CD4-positive, alpha-beta T cell treated with Interferon gamma for 1 hour (primary cell): Measurements from ENCODE around the gene OR52H1.

Source experiments
- DNase-seq: peaks from one replicate; pipeline ENCODE4 v3.0.0-alpha.2; 2020

OR52H1 gene

DNA sequence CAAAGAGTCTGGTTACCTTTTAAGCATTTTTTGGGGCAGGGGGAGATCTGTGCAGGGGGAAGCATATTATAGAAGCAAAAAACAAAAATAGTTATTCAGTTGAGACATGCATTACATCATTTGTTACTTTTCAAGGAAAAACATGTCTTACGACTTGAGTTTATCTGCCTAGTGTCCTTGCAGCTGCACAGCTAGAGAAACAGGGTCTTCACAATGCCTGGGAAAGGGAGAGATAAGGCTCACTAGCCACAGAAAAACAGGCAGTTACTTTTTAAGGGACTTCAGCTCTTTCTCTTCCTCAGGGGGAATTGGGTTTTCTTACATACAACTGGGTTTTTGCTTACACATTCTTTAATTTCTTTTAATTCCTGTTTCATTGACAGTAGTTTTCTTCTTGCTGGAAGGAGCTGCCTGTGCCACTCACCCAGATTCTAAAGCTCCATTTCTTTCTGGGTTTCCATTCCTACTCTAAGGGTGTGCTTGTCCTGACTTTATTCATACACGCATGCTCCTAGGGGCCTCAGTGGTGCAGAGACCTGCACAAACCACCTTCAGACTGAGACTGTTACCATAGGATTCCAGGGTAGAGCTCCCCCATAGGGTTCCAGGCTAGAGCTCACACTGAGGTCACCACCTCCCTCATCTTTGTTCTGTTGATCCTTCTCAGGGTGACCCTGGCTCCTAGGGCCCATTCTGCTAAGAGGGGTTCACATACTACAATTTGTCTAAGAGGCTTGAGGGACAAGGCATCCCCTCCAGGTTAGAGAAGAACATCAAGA is 17.1 kb downstream of the OR52H1 start:
- no peak for DNase-seq

DNA sequence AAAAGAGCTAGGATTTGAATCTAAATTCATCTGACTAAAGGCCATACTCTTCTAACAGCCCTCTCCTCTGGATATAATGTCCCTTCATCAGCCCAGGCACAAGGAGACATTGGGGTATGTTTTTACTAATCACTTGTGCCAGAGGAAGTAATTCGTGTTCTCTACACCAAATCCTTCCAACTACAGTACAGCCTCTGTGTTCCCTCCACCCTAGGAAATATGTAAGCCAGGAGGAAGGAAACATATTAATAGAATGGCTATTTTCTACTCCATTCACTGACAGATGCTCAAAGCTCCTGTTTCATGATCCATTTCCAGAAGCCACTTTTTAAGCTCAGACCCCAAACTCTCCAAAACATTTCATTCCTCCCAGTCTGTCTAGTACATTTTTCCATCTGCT is 19.8 kb downstream of the OR52H1 start:
- DNase-seq, result no peak

DNA sequence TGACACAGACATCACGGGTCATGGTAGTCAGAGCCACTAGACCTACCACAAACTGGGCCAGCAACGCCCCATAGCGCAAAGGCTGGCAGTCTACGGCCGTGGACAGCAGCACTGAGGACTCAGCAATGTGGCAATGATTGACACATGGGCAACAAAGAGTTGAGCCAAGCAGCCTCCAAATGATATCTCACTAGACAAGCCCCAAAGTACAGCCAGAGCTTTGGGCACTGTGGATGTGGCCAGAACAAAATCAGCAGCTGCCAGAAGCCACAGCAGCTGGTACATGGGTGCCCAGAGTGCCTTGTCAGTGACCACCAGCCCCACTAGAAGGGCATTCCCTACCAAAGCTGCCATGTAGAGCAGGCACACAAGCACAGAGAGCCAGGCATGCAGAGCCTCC is 20.6 kb downstream of the OR52H1 start:
- no peak for DNase-seq

DNA sequence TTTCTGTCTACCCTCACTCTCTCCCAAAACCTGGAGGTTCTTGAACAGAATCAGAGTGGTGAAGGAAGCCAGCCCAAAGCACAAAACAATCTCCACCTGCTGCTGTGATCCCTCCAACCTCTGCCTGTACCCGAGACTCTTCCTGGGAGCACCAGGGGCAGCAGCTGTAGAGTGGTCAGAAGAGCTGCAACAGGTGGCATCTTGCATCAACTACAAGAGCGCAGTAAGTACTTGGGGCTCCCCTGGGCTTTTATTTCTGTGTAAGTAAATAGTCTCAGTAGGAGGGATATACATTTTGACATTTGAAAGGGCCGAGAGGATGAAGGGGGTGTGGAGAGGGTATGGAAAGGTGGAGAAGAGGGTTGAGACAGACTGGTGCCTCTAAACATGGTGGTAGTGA is 23.6 kb downstream of the OR52H1 start:
- no peak for DNase-seq

DNA sequence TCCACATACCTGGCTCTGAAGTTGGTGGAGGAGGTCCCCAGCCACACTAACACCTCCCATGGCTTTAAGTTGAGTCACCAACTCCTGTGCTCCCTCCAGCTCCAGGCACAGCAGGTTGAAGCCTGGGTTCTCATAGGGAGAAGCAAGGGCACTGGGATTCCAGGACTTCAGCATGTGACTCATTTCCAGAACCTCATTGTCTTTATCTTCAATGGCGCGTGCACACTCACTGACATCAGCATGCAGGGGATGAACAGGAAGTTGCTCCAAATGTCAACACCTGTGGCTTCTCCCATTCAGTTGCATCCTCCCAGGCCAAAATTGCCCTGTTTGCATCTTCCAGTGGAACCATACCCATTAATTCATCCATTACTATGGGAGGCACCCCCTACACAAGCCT is 26.0 kb downstream of the OR52H1 start:
- DNase-seq, result no peak

DNA sequence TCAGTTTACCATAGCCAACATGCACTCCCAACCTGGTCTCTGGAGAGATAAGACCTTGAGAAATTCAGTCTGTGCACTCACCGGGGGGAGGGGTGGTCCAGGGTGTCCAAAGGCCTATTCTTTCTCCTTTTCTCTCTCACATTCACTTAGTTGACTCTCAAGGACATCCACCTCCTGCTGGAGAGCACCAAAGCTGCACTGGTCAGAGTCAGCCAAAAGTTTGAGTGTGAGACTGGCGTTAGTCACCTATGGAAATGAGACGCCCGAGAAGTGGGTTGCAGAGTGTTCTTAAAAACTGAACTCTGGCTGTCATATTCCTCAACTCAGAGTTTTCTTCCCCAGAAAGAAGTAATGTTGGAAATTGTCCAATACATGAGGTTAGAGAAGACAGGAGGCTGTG is 26.8 kb downstream of the OR52H1 start:
- no peak for DNase-seq

DNA sequence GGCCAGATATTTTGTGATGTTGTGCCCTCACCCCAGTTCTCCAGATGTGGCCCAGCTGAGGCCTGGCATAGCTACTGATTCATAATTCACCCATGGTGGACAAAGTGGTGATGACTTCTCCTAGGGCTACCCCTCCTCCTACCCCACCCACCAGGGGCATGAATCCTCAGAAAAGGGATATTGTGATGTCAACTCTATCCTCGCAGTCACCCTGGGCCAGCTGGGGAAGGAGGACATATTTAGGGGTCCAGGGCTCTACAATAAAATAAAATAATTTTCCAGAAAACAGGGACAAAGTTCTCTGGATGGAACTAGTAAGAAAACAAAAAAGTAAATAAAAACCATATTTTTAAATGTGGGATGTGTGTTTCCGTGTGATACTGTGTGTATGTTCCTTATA is 31.7 kb downstream of the OR52H1 start, which contains the start of gene UBQLNL:
UBQLNL (minus strand) TSS at position 101 of the 400 bp plus-strand sequence. CDS start 258 bp downstream, outside the sequence.
- no peak for DNase-seq

DNA sequence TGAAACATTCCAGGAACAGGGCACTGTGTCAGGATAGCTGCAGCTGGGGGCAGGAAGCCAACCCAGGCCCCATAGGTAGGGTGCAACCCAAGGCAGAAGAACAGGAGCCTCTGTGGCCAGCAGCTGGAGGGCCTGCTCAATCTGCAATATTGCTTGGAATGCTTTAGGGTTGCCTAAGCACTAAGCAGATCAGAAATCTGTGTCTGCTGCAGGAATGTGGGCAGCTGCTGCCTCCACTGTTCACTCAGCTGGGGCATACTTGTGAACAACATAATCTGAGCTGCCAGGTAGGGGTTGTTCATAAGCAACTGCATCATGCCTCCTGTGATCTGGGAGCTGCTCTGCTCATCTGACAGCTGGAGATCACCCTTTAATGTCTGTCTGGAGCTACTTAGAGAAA is 33.5 kb downstream of the OR52H1 start:
- DNase-seq, result no peak

DNA sequence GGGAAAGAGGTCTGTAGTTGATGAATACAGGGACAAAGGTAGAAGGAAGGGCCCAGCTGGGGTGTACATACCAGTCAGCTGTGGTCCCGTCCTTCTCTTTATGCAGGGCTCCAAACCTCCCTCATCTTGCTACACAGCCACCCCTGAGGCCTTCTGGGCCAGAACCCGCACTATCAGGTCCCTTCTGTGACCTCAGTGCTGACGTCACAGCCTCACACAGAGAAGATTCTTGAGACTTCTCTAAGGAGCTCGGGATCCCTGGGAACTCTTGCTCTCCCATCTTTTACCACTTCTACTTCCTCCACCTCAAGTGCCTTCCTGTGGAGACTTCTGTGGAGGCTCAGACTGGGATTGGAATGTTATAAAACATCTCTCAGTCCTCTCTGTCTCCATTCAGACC is 38.5 kb downstream of the OR52H1 start, which contains the start of gene UBQLN3:
UBQLN3 (minus strand) TSS at position 155 of the 400 bp plus-strand sequence. CDS start 399 bp downstream, outside the sequence.
- DNase-seq, result no peak

DNA sequence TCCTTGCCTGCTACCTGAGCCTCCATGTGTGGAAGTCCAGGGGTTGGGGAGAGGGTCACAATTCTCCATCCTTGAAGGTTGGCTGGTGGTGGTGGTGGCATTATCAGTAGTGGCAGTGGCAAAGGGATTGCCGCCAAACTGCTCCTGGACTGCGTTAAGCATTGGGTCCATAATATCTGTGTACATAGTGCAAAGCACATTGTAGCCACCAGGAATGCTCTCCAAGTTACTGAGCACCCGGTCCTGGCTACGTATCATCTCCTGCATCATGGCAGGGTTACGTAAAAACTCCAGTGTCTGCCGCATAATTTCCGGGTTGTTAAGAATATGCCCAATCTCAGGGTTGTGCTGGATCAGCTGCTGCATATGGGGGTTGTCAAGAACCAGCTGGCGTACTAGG is 39.7 kb downstream of the OR52H1 start:
- no peak for DNase-seq

DNA sequence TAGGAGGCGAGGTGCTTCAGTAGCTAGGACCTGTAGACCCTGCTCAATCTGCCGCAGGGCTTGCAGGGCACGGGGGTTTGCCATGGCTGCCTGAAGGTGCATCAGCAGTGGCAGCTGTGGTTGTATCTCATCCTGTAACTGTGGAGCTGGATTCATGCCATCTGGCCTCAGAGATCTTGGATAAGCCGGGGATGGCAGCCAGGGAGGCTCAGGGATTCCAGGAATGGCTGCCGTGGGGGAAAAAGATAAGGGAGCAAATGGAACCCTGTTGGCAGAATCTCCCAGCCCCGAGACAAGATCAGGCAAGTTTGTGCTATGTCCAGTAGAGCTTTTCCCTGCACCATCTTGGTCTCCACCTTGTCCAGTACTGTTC is 40.4 kb downstream of the OR52H1 start:
- no peak for DNase-seq

DNA sequence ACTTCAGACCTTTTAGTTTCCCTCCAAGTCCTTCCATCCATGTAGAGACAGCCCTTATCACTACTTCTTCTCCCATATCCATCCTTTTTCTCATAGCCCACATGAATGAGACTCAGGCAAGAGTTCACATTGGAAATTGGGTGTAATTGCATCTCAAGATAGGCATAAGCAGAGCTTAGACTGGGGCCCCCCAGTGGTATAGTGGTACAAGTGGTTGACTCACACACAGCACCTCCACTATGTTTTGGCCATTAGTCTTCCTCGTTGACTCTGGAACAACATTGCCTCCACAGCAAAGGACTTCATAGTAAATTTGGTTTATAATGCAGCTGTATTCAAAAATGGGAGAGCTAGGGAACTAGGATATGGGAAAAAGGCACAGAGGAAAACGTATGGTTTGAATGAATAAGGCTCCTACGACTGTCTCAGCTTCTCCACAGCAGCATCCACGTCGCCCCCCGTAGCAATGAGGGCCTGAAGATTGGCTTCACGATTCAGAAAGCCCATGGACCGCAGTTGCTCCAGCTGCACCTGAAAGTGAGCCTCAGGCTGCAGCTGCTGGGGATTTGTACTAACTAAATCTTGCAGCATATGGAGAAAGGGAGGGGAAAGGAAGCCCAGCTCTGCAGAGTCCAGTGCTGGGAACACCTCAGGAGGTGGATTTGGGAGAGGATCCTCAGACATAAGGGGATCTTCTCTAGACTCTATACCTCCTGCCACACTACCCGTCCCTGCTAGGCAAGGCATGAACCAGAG is 41.0 kb downstream of the OR52H1 start:
- no peak for DNase-seq

DNA sequence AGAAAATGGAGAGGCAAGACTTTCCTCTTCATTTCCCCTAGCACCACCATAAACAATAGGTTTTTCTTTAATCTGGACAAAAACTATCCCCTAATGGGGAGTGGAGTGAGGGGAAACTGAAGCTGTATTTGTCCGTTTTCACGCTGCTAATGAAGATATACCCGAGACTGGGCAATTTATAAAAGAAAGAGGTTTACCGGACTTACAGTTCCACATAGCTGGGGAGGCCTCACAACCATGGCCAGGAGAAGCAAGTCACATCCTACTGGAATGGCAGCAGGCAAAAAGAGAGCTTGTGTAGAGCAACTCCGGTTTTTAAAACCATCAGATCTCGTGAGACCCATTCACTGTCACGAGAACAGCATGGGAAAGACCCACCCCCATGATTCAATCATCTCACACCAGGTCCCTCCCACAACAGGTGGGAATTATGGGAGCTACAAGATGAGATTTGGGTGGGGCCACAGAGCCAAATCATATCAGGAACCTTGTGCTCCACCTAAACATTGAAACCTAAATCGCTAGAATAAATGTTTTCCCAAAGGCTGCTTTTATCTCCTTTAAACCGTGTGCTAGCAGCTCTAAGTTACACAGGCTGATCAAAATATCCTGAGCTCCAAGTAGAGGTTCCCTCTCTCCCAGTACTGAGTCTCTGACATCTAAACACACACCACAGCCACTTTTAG is 42.8 kb downstream of the OR52H1 start:
- DNase-seq, result no peak

DNA sequence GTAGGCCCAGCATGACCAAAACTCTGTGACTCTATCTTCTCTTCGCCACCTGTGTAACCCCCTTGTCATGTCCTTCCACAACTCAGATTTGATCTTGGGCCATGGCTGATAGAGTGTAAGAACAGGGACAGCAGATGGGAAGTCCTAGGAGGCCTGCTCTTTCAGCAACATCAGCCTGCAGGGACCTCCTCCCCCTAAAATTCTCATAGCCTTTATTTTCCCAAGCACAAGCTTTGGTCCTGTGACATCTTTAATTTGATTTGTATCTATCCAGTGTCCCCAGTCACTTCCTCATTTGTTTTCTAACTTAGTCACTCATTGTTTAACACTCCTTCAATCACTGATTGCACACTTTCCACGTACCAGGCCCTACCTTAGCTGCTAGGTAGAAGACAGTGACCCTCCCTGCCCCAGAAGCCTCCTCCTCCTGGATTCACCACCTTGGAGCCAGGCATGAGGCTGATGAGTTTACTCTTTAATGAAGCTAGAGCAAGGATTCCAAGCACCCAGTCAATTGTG is 43.9 kb downstream of the OR52H1 start:
- DNase-seq, result no peak

DNA sequence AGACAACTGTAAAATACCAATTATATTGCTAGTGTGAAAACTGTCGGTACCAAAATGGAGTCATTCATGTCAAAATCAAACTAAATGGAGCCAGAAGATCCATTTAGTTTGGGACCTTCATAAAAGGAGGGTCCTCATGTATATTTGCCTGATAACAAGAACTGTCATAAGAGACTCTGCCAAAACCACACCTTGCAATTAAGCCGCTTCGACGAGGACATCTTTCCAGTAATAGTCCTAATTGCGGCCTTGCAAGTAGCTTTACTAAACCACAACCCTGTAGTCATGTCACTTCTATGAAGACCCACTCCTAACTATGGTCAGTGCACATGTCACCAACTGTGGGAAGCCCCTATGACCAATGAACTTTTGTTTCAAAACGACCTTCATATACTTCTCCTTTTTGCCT is 47.9 kb downstream of the OR52H1 start:
- DNase-seq, result no peak

DNA sequence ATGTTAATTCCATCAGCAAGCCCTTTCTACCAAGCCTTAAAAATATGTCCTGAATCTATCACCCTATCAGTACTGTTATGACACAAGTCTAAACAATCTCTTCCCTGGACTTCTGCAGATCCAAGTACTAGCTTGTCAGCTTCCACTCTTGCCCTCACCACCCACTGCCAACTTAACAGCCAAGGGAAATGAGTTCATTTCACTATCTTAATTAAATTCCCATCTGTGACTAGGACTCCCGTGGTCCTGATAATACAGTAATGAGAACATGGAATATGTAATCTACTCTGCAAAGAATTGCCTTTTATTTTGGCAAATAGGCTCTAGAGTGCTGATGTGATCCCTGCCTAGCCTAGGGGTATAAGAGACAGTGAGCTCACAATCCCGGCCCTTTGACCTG is 48.7 kb downstream of the OR52H1 start:
- no peak for DNase-seq
